ENCODE data around the gene ABCC9.

Gene ABCC9

GRCh38 chr12:21940549-21941505 lies at the start of gene ABCC9:
TSS of gene ABCC9 (minus strand) at chr12:21941426. CDS start at chr12:21936674, 4,752 bp downstream.
- DNase-seq (ENCODE audit: low read depth), result no peak

- no peak for DNase-seq (ENCODE audit: low read depth)
Measured at GRCh38 chr12:21989819-21990412, 48.7 kb upstream of the ABCC9 start.

GRCh38 chr12:21988619-21989018 lies 47.4 kb upstream of the ABCC9 start:
- no peak for DNase-seq (ENCODE audit: low read depth)

GRCh38 chr12:21987755-21988154 lies 46.5 kb upstream of the ABCC9 start:
- no peak for DNase-seq (ENCODE audit: low read depth)

GRCh38 chr12:21985155-21985554 lies 43.9 kb upstream of the ABCC9 start:
- no peak for DNase-seq (ENCODE audit: low read depth)

DNA sequence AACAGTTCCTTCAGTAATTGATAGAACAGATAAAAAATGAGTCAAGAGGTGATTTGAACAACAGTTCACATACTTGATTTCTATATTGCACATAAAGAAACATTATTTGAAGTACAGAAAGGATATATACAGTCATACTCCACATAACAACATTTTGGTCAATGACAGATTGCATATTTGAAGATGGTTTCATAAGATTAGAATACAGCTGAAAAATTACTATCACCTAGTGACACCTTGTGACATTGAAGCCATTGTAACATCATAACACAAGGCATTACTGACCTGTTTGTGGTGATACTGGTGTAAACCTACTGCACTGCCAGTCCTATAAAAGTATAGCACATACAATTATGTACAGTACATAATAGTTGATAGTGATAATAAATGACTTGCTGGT lies 43.1 kb upstream of the ABCC9 start:
- DNase-seq (ENCODE audit: low read depth), result no peak

DNA sequence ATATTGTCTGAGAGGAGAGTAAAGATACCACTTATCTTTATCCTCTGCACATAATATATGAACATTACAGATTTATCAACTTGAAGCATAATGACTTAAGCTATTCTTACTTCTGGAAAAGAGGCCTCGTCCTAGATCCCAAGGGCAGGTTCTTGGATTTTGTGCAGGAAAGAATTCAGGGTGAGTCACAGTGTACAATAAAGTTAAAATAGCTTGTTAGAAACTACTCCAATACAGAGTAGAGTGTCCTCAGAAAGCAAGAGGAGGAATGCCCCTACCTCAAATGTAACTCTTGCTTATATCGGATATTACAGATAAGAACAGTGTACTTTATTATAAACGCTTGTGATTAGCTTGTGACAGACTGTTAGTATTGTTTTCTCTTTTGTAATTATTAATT lies 41.9 kb upstream of the ABCC9 start:
- DNase-seq (ENCODE audit: low read depth), result no peak

GRCh38 chr12:21980544-21980943 lies 39.3 kb upstream of the ABCC9 start:
- DNase-seq (ENCODE audit: low read depth), result no peak

GRCh38 chr12:21975293-21975692 lies 34.1 kb upstream of the ABCC9 start:
- DNase-seq (ENCODE audit: low read depth), result no peak

- DNase-seq (ENCODE audit: low read depth), result no peak
Measured at GRCh38 chr12:21973221-21973620, 32.0 kb upstream of the ABCC9 start.

DNA sequence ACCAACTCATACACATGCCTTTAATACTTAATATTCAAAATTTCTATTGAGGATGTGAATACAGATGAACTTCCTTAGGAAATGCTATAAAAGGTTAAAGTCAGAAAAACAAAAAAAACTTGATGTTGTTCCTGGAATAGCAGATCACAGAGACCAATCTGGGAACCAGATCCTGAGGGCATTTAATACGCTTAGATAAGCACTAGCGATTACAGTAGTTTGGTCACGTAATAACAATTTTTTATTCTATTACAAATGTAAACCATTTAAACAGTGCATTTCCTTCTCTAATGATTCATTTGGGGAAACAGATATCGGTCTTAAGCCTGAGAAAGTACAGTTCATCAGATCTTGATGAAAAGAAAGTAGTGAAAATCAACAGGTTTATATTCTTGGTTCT lies 30.8 kb upstream of the ABCC9 start:
- DNase-seq (ENCODE audit: low read depth), result no peak

DNA sequence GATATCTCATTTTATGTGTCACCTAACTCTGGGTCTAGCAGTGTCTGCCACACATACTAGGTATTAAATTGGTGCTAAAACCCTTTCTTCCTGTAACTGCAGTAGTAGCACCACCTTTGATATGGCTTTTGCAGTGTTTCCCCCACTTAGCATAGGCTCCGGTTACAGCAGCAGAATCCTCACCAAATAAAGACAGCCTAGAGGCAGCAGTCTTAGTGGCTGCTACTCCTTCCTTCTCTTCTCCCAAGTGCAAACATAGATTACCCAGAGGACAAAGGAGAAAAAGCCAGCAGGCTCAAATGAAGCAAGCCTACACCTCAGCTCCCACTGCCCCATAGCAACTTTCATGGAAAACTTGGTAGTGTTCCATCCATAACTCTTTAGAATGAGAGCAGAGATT lies 30.1 kb upstream of the ABCC9 start:
- no peak for DNase-seq (ENCODE audit: low read depth)

DNA sequence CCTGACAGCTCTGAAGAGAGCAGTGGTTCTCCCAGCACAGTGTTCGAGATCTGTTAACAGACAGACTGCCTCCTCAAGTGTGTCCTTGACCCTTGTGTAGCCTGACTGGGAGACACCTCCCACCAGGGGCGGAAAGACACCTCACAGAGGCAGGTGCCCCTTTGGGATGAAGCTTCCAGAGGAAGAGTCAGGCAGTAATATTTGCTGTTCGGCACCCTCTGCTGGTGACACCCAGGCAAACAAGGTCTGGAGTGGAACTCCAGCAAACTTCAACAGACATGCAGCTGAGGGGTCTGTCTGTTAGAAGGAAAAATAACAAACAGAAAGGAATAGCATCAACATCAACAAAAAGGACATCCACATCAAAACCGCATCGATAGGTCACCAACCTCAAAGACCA lies 21.6 kb upstream of the ABCC9 start:
- DNase-seq (ENCODE audit: low read depth), result no peak

DNA sequence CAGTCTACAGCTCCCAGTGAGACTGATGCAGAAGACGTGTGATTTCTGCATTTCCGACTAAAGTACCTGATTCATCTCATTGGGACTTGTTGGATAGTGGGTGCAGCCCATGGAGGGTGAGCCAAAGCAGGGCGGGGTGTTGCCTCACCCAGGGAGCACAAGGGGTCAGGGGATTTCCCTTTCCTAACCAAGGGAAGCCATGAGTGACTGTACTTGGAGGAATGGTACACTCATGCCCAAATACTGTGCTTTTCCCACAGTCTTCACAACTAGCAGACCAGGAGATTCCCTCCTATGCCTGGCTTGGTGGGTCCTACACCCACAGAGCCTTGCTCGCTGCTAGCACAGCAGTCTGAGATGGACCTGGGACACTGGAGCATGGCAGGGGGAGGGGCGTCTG lies 21.0 kb upstream of the ABCC9 start:
- DNase-seq (ENCODE audit: low read depth), result no peak

- DNase-seq (ENCODE audit: low read depth), result no peak
Measured at GRCh38 chr12:21950649-21951048, 9.4 kb upstream of the ABCC9 start.

GRCh38 chr12:21949036-21949435 lies 7.8 kb upstream of the ABCC9 start:
- DNase-seq (ENCODE audit: low read depth), result no peak

DNA sequence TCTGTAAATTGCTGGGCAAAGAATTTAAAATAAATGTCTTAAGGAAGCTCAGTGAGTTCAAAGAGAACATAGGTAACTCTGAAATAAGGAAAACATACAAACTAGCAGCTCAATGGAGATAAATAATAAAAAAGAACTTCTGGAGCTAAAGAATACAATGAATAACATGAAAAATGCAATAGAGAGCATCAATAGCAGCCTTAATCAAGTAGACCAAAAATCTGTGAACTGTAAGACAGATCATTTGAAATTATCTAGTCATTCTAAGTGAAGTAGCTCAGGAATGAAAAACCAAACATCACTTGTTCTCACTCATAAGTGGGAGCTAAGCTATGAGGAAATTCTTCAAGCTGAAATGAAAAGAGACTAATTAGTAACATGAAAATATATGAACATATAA lies 5.8 kb upstream of the ABCC9 start:
- DNase-seq (ENCODE audit: low read depth), result no peak

DNA sequence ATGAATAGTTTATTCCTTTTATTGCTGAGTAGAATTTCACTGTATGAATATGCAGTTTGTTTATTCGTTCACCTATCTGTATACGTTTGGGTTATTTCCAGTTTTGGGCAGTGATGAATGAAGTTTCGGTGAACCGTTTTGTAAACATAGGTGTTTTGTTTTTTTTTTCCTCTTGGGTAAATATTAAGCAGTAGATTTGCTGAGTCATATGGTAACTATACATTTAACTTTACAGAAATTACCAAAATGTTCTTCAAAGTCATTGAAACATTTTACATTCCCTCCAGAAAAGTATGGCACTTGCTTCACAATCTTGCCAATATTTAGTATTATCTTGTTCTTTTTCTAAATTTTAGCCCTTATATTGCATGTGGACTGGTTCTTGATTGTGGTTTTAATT lies 3.8 kb upstream of the ABCC9 start:
- no peak for DNase-seq (ENCODE audit: low read depth)

GRCh38 chr12:21942377-21942703 lies 1.1 kb upstream of the ABCC9 start:
- DNase-seq (ENCODE audit: low read depth), result no peak

DNA sequence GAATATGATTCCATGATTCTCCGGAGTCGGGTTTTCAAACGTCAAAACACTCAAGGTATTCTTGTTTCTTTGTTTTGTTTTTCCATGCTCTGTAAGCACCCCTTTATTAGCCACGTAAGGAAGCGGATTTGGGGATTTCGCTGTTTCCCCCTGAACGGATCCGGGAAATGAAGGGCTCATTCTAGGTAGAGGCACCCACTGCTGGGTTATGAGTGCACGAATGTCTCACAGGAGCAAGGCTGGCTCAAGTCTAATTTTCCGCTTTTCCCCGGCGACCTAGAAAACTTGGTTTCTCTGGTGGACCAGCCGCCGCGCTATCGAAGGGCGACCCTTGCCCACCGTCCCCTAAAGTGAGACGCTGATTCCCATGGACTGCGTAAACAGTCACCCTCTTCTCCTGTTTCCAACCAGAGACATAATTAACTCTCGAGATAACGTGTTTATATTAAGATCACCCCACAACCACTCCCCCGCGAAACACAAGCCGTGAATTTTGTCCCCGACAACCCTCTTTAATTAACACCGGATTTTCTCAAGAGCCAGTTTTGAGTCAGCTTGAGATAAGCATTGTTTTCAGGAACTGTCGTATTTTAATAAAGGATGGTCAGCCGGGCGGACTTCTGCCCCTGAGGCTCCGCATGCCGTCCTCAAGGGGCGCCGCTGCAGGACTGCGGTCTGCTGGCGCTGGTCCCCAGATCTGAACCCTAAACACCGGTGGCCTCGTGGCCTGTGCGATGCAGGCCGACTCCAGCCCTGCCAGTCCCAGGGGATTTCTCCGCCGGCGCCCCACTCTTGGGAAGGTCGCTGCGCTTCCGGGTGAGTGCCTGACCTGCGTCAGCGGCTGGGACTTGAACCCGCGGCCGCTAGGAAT lies 515 bp upstream of the ABCC9 start:
- DNase-seq (ENCODE audit: low read depth), result no peak

GRCh38 chr12:21939435-21939834 lies 1.8 kb downstream of the ABCC9 start:
- no peak for DNase-seq (ENCODE audit: low read depth)

DNA sequence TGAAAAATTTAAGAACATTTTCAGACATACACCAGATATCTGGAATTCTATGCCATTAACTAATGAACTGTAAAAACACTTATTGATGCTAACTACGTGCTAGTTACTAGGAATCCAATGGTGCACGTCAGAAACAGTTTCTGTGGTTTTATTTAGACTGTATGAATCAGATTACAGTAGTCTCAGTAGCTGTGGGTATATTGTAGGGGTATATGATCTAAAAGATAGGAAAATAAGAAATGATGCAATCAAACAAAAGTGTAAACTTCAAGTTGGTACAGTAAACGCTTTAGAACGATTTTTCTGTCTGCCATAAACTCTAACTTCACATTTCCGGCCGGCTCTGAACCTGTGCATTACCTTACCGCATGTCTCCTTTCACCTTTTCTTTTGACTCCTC lies 2.3 kb downstream of the ABCC9 start:
- DNase-seq (ENCODE audit: low read depth), result no peak

DNA sequence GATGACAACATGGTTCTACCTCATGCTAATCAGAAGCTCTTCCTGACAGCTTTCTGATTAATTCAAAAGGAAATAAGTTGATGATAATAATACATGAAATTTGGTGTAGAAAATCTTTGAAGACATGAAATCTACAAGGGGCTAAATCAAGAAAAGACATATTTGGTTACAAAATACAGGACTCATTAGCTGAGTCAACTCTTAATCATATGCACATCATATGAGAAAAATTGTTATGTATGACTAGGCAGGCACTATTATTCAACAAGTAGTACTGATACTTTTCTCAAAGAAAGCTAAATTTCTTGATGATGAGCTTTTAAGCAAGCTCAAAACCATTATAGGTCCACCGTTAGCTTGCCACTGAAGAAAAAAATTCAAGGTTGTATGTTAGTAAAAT lies 7.1 kb downstream of the ABCC9 start:
- DNase-seq (ENCODE audit: low read depth), result no peak
